ENCODE results near the gene ITPK1.

Gene ITPK1

DNA sequence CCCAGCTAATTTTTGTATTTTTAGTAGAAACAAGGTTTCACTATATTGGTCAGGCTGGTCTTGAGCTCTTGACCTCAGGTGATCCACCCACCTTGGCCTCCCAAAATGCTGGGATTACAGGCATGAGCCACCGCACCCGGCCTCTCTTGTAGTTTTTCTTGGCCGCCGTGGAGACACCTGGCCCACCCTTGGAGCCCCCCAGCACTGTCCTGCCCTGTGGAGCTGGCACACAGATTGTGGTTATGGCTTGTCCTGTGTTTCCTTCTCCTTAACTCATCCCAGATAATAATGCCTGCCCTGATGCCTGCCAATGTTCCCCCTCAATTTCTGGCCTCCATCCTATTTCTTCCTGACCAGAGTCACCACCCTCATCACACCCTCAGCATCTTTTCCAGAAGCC is 134.9 kb downstream of the ITPK1 start:
- DNase-seq (ENCODE audit: low read depth, low spot score): no peak
- H3K4me3 ChIP-seq (ENCODE audit: low read depth, low read length): no peak overlapping the region
- TF ChIP-seq, protein P1, sequence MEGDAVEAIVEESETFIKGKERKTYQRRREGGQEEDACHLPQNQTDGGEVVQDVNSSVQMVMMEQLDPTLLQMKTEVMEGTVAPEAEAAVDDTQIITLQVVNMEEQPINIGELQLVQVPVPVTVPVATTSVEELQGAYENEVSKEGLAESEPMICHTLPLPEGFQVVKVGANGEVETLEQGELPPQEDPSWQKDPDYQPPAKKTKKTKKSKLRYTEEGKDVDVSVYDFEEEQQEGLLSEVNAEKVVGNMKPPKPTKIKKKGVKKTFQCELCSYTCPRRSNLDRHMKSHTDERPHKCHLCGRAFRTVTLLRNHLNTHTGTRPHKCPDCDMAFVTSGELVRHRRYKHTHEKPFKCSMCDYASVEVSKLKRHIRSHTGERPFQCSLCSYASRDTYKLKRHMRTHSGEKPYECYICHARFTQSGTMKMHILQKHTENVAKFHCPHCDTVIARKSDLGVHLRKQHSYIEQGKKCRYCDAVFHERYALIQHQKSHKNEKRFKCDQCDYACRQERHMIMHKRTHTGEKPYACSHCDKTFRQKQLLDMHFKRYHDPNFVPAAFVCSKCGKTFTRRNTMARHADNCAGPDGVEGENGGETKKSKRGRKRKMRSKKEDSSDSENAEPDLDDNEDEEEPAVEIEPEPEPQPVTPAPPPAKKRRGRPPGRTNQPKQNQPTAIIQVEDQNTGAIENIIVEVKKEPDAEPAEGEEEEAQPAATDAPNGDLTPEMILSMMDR (IDR thresholded peaks at IDR 0.05; ENCODE audit: low read depth, low read length): no peak
- in situ Hi-C loops (cut with HindIII; ENCODE audit: low sequenced_read_pairs): no loop called here

DNA sequence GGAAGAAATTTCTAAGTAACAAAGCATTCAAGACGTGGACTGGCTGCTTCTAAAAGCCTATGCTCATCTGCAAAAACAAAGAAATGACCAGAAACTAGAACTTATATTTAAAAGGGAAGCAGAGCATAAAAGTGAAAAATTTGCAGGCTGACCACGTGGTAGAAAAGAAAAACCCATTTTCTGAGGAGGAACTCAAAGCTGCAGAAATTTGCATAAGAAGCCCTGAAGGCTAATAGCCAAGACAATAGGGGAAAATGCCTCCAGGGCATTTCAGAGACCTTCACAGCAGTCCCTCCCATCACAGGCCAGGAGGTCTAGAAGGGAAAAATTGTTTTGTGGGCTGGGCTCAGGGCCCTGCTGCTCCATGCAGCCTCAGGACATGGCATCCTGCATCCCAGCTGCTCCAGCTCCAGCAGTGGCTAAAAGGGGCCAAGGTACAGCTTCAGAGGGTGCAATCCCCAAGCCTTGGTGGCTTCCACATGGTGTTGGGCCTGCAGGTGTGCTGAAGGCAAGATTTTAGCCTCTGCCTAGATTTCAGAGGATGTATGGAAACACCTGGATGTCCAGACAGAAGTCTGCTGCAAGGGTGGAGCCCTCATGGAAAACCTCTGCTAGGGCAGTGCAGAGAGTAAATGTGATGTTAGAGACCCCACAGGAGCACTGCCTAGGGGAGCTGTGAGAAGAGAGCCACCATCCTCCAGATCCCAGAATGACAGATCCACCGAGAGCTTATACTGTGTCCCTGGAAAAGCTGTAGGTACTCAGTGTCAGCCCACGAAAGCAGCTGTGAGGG is 137.3 kb downstream of the ITPK1 start:
- H3K4me3 ChIP-seq (ENCODE audit: low read depth, low read length): no peak overlapping the region
- no peak for DNase-seq (ENCODE audit: low read depth, low spot score)
- in situ Hi-C loops (cut with HindIII; ENCODE audit: low sequenced_read_pairs): no loop called here
- TF ChIP-seq, protein P1 (IDR thresholded peaks at IDR 0.05; ENCODE audit: low read depth, low read length): no peak

- in situ Hi-C loops (cut with HindIII; ENCODE audit: low sequenced_read_pairs): no loop called here
- TF ChIP-seq, protein P1 (IDR thresholded peaks at IDR 0.05; ENCODE audit: low read depth, low read length): no peak
These were observed 139.5 kb downstream of the ITPK1 start for GRCh38 chr14:92976268-92976667.

GRCh38 chr14:92974541-92975345 is 141.0 kb downstream of the ITPK1 start:
- in situ Hi-C loops (cut with HindIII; ENCODE audit: low sequenced_read_pairs): no loop called here

More at GRCh38 chr14:92976268-92976667, 139.5 kb downstream of the ITPK1 start:
- DNase-seq (ENCODE audit: low read depth, low spot score): no peak
- no peak overlapping the region for H3K4me3 ChIP-seq (ENCODE audit: low read depth, low read length)

GRCh38 chr14:92973798-92974372 is 141.8 kb downstream of the ITPK1 start:
- no peak for DNase-seq (ENCODE audit: low read depth, low spot score)
- TF ChIP-seq, protein P1 (IDR thresholded peaks at IDR 0.05; ENCODE audit: low read depth, low read length): no peak
- H3K4me3 ChIP-seq (ENCODE audit: low read depth, low read length): no peak overlapping the region
- in situ Hi-C loops (cut with HindIII; ENCODE audit: low sequenced_read_pairs): no loop called here

More at GRCh38 chr14:92974541-92975345, 141.0 kb downstream of the ITPK1 start:
- no peak for DNase-seq (ENCODE audit: low read depth, low spot score)
- TF ChIP-seq, protein P1 (IDR thresholded peaks at IDR 0.05; ENCODE audit: low read depth, low read length): no peak
- H3K4me3 ChIP-seq (ENCODE audit: low read depth, low read length): no peak overlapping the region

- no peak overlapping the region for H3K4me3 ChIP-seq (ENCODE audit: low read depth, low read length)
- TF ChIP-seq, protein P1 (IDR thresholded peaks at IDR 0.05; ENCODE audit: low read depth, low read length): peak; percentile 63
- DNase-seq (ENCODE audit: low read depth, low spot score): peak; percentile 44
- in situ Hi-C loops (cut with HindIII; ENCODE audit: low sequenced_read_pairs): no loop called here
These were observed 142.4 kb downstream of the ITPK1 start for GRCh38 chr14:92973261-92973797.
